Measurements from ENCODE around the gene SLC11A2. TPM values are rescaled to one million over a fixed set of nuclear protein-coding genes. Genes with fewer than 3 reads are reported as not detected.
A peak's percentile ranks its signal among the peaks of the same experiment; 100 is the strongest.

The SLC11A2 gene
- 10 to 100 TPM; 31.0 to 32.9 TPM for total RNA-seq

GRCh38 chr12:51025836-51026638 is at the start of gene SLC11A2:
SLC11A2 (minus strand) TSS chr12:51026384; CDS start chr12:51010728, 15,656 bp downstream.
- peak; percentile 88 for ATAC-seq
- Mint-ChIP-seq H3K27me3 (no peaks in the 10 kb centered on the region), H3K27ac (peak within 1 kb of the TSS; percentile 98), H3K9me3 (ENCODE audit: low read depth) (no peaks in the 10 kb centered on the region), H3K4me1 (peaks cover 55% of the 10 kb centered on the region), H3K4me3 (peak within 1 kb of the TSS; percentile 93), H3K36me3 (ENCODE audit: low read depth) (peaks cover 18% of the 10 kb centered on the region)
- CTCF ChIA-PET = interaction anchor here (0.7 to 6.1 kb wide), 13 partner anchors 15 to 341 kb away, joined by 3 to 41 read pairs (median 3); no protein-coding TSS in a partner anchor
- POLR2A ChIA-PET = interaction anchor here (0.5 to 2.4 kb wide), 13 partner anchors 9 to 317 kb away, joined by 3 to 22 read pairs (median 5); partner anchors contain the start of genes ATF1 and CSRNP2
- peak; percentile 97 for DNase-seq
- intact Hi-C loops (cut with DNase I, micrococcal nuclease) = loop anchor here (1.0 to 10.0 kb wide), 16 partner anchors 21 to 914 kb away; partner anchors contain the start of genes CSRNP2 (in 2 of the 2), ATF1 (in 1 of the 2), BIN2 (in 1 of the 2) and COX14 (in 1 of the 2)

- no peaks in the 10 kb centered on the region for H3K27me3 Mint-ChIP-seq
- DNase-seq (no peak), ATAC-seq (no peak)
- peaks cover 30% of the 10 kb centered on the region for H3K36me3 Mint-ChIP-seq (ENCODE audit: low read depth)
- ChIA-PET POLR2A (interaction anchor here (0.8 kb wide), 1 partner anchor 43 kb away, joined by 3 read pairs; no protein-coding TSS in a partner anchor), CTCF (interaction anchor here (1.0 to 1.9 kb wide), 4 partner anchors 14 to 266 kb away, joined by 3 to 8 read pairs (median 4); partner anchors contain the start of gene POU6F1)
- no peak overlapping the region for H3K27ac Mint-ChIP-seq
- intact Hi-C loops (cut with DNase I, micrococcal nuclease) = no loop called here
- H3K9me3 Mint-ChIP-seq (ENCODE audit: low read depth) = no peaks in the 10 kb centered on the region
- no peak overlapping the region for H3K4me3 Mint-ChIP-seq
- H3K4me1 Mint-ChIP-seq = peaks cover 27% of the 10 kb centered on the region
Observed at GRCh38 chr12:51075390-51075789, 49.2 kb upstream of the SLC11A2 start.

GRCh38 chr12:51071663-51072062 is 45.5 kb upstream of the SLC11A2 start:
- Mint-ChIP-seq H3K27me3 (no peaks in the 10 kb centered on the region), H3K4me1 (peaks cover 13% of the 10 kb centered on the region), H3K27ac (no peak overlapping the region), H3K36me3 (ENCODE audit: low read depth) (peaks cover 28% of the 10 kb centered on the region), H3K4me3 (no peak overlapping the region), H3K9me3 (ENCODE audit: low read depth) (no peaks in the 10 kb centered on the region)
- intact Hi-C loops (cut with DNase I, micrococcal nuclease) = no loop called here
- CTCF ChIA-PET = interaction anchor here (0.5 to 0.9 kb wide), 5 partner anchors 8 to 320 kb away, joined by 3 to 4 read pairs (median 3); partner anchors contain the start of gene CSRNP2
- POLR2A ChIA-PET = no interaction called here
- DNase-seq (no peak), ATAC-seq (no peak)

GRCh38 chr12:51070004-51070403 is 43.8 kb upstream of the SLC11A2 start:
- H3K36me3 Mint-ChIP-seq (ENCODE audit: low read depth) = peaks cover 30% of the 10 kb centered on the region
- POLR2A ChIA-PET = no interaction called here

GRCh38 chr12:51067771-51068170 is 41.6 kb upstream of the SLC11A2 start:
- no peaks in the 10 kb centered on the region for H3K27me3 Mint-ChIP-seq
- no peaks in the 10 kb centered on the region for H3K4me1 Mint-ChIP-seq
- no peak for DNase-seq
- no peak for ATAC-seq
- no peaks in the 10 kb centered on the region for H3K9me3 Mint-ChIP-seq (ENCODE audit: low read depth)
- CTCF ChIA-PET = interaction anchor here (1.3 kb wide), 1 partner anchor 273 kb away, joined by 4 read pairs; no protein-coding TSS in a partner anchor
- POLR2A ChIA-PET = interaction anchor here (0.6 kb wide), 1 partner anchor 227 kb away, joined by 5 read pairs; no protein-coding TSS in a partner anchor
- H3K4me3 Mint-ChIP-seq = no peak overlapping the region
- intact Hi-C loops (cut with DNase I, micrococcal nuclease) = no loop called here
- peaks cover 34% of the 10 kb centered on the region for H3K36me3 Mint-ChIP-seq (ENCODE audit: low read depth)
- H3K27ac Mint-ChIP-seq = peak overlapping the region; percentile 63

More at GRCh38 chr12:51070004-51070403, 43.8 kb upstream of the SLC11A2 start:
- intact Hi-C loops (cut with DNase I, micrococcal nuclease) = no loop called here
- H3K27me3 Mint-ChIP-seq = no peaks in the 10 kb centered on the region
- H3K4me1 Mint-ChIP-seq = no peaks in the 10 kb centered on the region
- no peak overlapping the region for H3K4me3 Mint-ChIP-seq
- CTCF ChIA-PET = no interaction called here
- no peak for ATAC-seq
- peak overlapping the region; percentile 59 for H3K27ac Mint-ChIP-seq
- DNase-seq = no peak
- no peaks in the 10 kb centered on the region for H3K9me3 Mint-ChIP-seq (ENCODE audit: low read depth)

GRCh38 chr12:51067229-51067628 is 41.0 kb upstream of the SLC11A2 start:
- no peaks in the 10 kb centered on the region for H3K9me3 Mint-ChIP-seq (ENCODE audit: low read depth)
- POLR2A ChIA-PET = no interaction called here
- CTCF ChIA-PET = no interaction called here
- peaks cover 34% of the 10 kb centered on the region for H3K36me3 Mint-ChIP-seq (ENCODE audit: low read depth)
- intact Hi-C loops (cut with DNase I, micrococcal nuclease) = no loop called here
- no peaks in the 10 kb centered on the region for H3K27me3 Mint-ChIP-seq
- DNase-seq (no peak), ATAC-seq (no peak)
- H3K4me3 Mint-ChIP-seq = no peak overlapping the region
- H3K4me1 Mint-ChIP-seq = no peaks in the 10 kb centered on the region
- no peak overlapping the region for H3K27ac Mint-ChIP-seq

- Mint-ChIP-seq H3K4me3 (no peak overlapping the region), H3K9me3 (ENCODE audit: low read depth) (no peaks in the 10 kb centered on the region), H3K27ac (no peak overlapping the region), H3K27me3 (no peaks in the 10 kb centered on the region), H3K36me3 (ENCODE audit: low read depth) (peaks cover 28% of the 10 kb centered on the region), H3K4me1 (no peaks in the 10 kb centered on the region)
- intact Hi-C loops (cut with DNase I, micrococcal nuclease) = no loop called here
- ATAC-seq (no peak), DNase-seq (no peak)
- CTCF ChIA-PET = no interaction called here
- POLR2A ChIA-PET = interaction anchor here (0.5 kb wide), 1 partner anchor 20 kb away, joined by 5 read pairs; no protein-coding TSS in a partner anchor
Observed at GRCh38 chr12:51065530-51065929, 39.3 kb upstream of the SLC11A2 start.

- ChIA-PET CTCF (interaction anchor here (0.6 to 2.2 kb wide), 5 partner anchors 9 to 278 kb away, joined by 3 to 8 read pairs (median 5); no protein-coding TSS in a partner anchor), POLR2A (no interaction called here)
- Mint-ChIP-seq H3K4me3 (no peak overlapping the region), H3K4me1 (no peaks in the 10 kb centered on the region), H3K27me3 (no peaks in the 10 kb centered on the region), H3K9me3 (ENCODE audit: low read depth) (no peaks in the 10 kb centered on the region), H3K27ac (peak overlapping the region; percentile 24), H3K36me3 (ENCODE audit: low read depth) (peaks cover 44% of the 10 kb centered on the region)
- DNase-seq (no peak), ATAC-seq (no peak)
- intact Hi-C loops (cut with DNase I, micrococcal nuclease) = no loop called here
Observed at GRCh38 chr12:51062631-51063397, 36.6 kb upstream of the SLC11A2 start.

- ChIA-PET POLR2A (no interaction called here), CTCF (interaction anchor here (0.6 kb wide), 1 partner anchor 1021 kb away, joined by 3 read pairs; no protein-coding TSS in a partner anchor)
- DNase-seq = no peak
- no peaks in the 10 kb centered on the region for H3K27me3 Mint-ChIP-seq
- intact Hi-C loops (cut with DNase I, micrococcal nuclease) = no loop called here
- H3K36me3 Mint-ChIP-seq (ENCODE audit: low read depth) = peaks cover 49% of the 10 kb centered on the region
- no peak overlapping the region for H3K4me3 Mint-ChIP-seq
- no peak overlapping the region for H3K27ac Mint-ChIP-seq
- no peaks in the 10 kb centered on the region for H3K9me3 Mint-ChIP-seq (ENCODE audit: low read depth)
- no peaks in the 10 kb centered on the region for H3K4me1 Mint-ChIP-seq
- ATAC-seq = no peak
Observed at GRCh38 chr12:51059086-51059485, 32.9 kb upstream of the SLC11A2 start.

- Mint-ChIP-seq H3K4me3 (no peak overlapping the region), H3K27me3 (no peaks in the 10 kb centered on the region), H3K4me1 (peaks cover 7% of the 10 kb centered on the region), H3K36me3 (ENCODE audit: low read depth) (peaks cover 53% of the 10 kb centered on the region), H3K27ac (no peak overlapping the region), H3K9me3 (ENCODE audit: low read depth) (no peaks in the 10 kb centered on the region)
- intact Hi-C loops (cut with DNase I, micrococcal nuclease) = no loop called here
- ChIA-PET POLR2A (no interaction called here), CTCF (interaction anchor here (0.6 to 1.7 kb wide), 2 partner anchors 285 to 295 kb away, joined by 3 to 5 read pairs; no protein-coding TSS in a partner anchor)
- no peak for DNase-seq
- ATAC-seq = no peak
Observed at GRCh38 chr12:51056242-51056641, 30.1 kb upstream of the SLC11A2 start.

GRCh38 chr12:51055060-51055459 is 28.9 kb upstream of the SLC11A2 start:
- intact Hi-C loops (cut with DNase I, micrococcal nuclease) = no loop called here
- H3K4me3 Mint-ChIP-seq = no peak overlapping the region
- no peak for ATAC-seq
- peaks cover 52% of the 10 kb centered on the region for H3K36me3 Mint-ChIP-seq (ENCODE audit: low read depth)
- no peak overlapping the region for H3K27ac Mint-ChIP-seq
- H3K9me3 Mint-ChIP-seq (ENCODE audit: low read depth) = no peaks in the 10 kb centered on the region
- H3K27me3 Mint-ChIP-seq = no peaks in the 10 kb centered on the region
- ChIA-PET POLR2A (no interaction called here), CTCF (no interaction called here)
- H3K4me1 Mint-ChIP-seq = peaks cover 7% of the 10 kb centered on the region
- no peak for DNase-seq

All from activated CD4-positive, alpha-beta T cell treated with anti-CD3 and anti-CD28 coated beads for 36 hours (primary cell).